HG02943 (cell line): ENCODE results near the gene SORCS1.

ENCODE experiments used
- ATAC-seq: cut with Tn5 transposase; IDR thresholded peaks from one replicate; pipeline ENCODE4 v1.9.1; 2021; ENCODE audit warnings: mild to moderate bottlenecking, low read depth, moderate library complexity; ENCODE audit not compliant: unreplicated experiment

SORCS1 gene

GRCh38 chr10:107002068-107002467, 162.4 kb downstream of the SORCS1 start:
- ATAC-seq: no peak

GRCh38 chr10:106999118-106999707, 165.3 kb downstream of the SORCS1 start:
- ATAC-seq: no peak

- ATAC-seq: no peak
Measured at GRCh38 chr10:106997721-106998120, 166.8 kb downstream of the SORCS1 start.

- no peak for ATAC-seq
Measured at GRCh38 chr10:106996510-106996909, 168.0 kb downstream of the SORCS1 start.

GRCh38 chr10:106992055-106992454, 172.5 kb downstream of the SORCS1 start:
- ATAC-seq: no peak

- ATAC-seq: no peak
Measured at GRCh38 chr10:106991091-106991490, 173.4 kb downstream of the SORCS1 start.

- no peak for ATAC-seq
Measured at GRCh38 chr10:106987362-106987761, 177.1 kb downstream of the SORCS1 start.

GRCh38 chr10:106982268-106982667, 182.2 kb downstream of the SORCS1 start:
- ATAC-seq: no peak

- no peak for ATAC-seq
Measured at GRCh38 chr10:106981452-106982075, 182.9 kb downstream of the SORCS1 start.

GRCh38 chr10:106980495-106981451, 183.7 kb downstream of the SORCS1 start:
- ATAC-seq: peak; percentile 82

GRCh38 chr10:106978756-106979155, 185.8 kb downstream of the SORCS1 start:
- no peak for ATAC-seq

- no peak for ATAC-seq
Measured at GRCh38 chr10:106973716-106974115, 190.8 kb downstream of the SORCS1 start.

- ATAC-seq: no peak
Measured at GRCh38 chr10:106973288-106973687, 191.2 kb downstream of the SORCS1 start.

- no peak for ATAC-seq
Measured at GRCh38 chr10:106972381-106972780, 192.1 kb downstream of the SORCS1 start.

- no peak for ATAC-seq
Measured at GRCh38 chr10:106971411-106971831, 193.1 kb downstream of the SORCS1 start.

- ATAC-seq: no peak
Measured at GRCh38 chr10:106967452-106967851, 197.1 kb downstream of the SORCS1 start.

GRCh38 chr10:106960812-106961211, 203.7 kb downstream of the SORCS1 start:
- no peak for ATAC-seq

- no peak for ATAC-seq
Measured at GRCh38 chr10:106959521-106959920, 205.0 kb downstream of the SORCS1 start.

GRCh38 chr10:106958589-106959361, 205.7 kb downstream of the SORCS1 start:
- ATAC-seq: no peak

- ATAC-seq: peak; percentile 47
Measured at GRCh38 chr10:106957823-106958588, 206.5 kb downstream of the SORCS1 start.
